Vagina (tissue), 2 donors: ENCODE results near the gene CCNY. TPM values are rescaled to one million over a fixed set of nuclear protein-coding genes. Genes with fewer than 3 reads are reported as not detected.

Experiments
- DNase-seq, 2 donors: peaks; one replicate each; pipeline ENCODE4 v3.0.0-alpha.2; 2017; ENCODE audit errors: extremely low spot score in 2 of 2
- H3K27ac ChIP-seq: fragments of 200-600 bp; sonication (generic); one replicate; pipeline ENCODE4 v1.5.1; 2019
- H3K27me3 ChIP-seq: fragments of 200-600 bp; sonication (generic); one replicate; pipeline ENCODE4 v1.5.1; 2019
- H3K36me3 ChIP-seq, 2 donors: fragments of 200-600 bp; sonication (generic); one replicate each; pipeline ENCODE4 v1.5.1; 2017 to 2019
- H3K4me1 ChIP-seq: fragments of 200-600 bp; sonication (generic); one replicate; pipeline ENCODE4 v1.5.1; 2019
- H3K4me3 ChIP-seq, 2 donors: fragments of 200-600 bp; sonication (generic); 1 replicate in 1 of 2; 2 replicates in 1 of 2; pipeline ENCODE4 v1.5.1; 2016 to 2019
- H3K9me3 ChIP-seq: fragments of 200-600 bp; sonication (generic); one replicate; pipeline ENCODE4 v1.5.1; 2019
- POLR2A ChIP-seq, 2 donors: fragments of 450-650 bp; IDR thresholded peaks; one replicate each; pipeline ENCODE4 v1.6.1; 2017; ENCODE audit warnings: antibody characterized with exemption in 2 of 2, mild to moderate bottlenecking in 2 of 2, moderate library complexity in 2 of 2
- POLR2AphosphoS5 ChIP-seq, 2 donors: sonication (generic); formaldehyde crosslinking; IDR thresholded peaks; one replicate each; pipeline ENCODE4 v1.9.0; 2017; ENCODE audit warnings: antibody characterized with exemption in 2 of 2, mild to moderate bottlenecking in 2 of 2, low read depth in 1 of 2; ENCODE audit not compliant: insufficient read depth in 1 of 2
- intact Hi-C: fragments of 100-400 bp; cut with DNase I; formaldehyde crosslinking; loops from one replicate; pipeline ENCODE4 v1.15.1; 2023
- total RNA-seq: library from RNA; depleted of rRNA; stranded (reverse); fragments of >200 nt; gene quantifications from one replicate; pipeline ENCODE4 v1.2.3, GENCODE V29; 2016
- TF ChIP-seq, protein P1 (sequence below), 3 experiments: fragments of 450-650 bp in 2 of 3; fragments of 200-600 bp in 1 of 3; sonication (generic) in 1 of 3; IDR thresholded peaks; one replicate each; pipeline ENCODE4 v1.5.1; 2017 to 2019; ENCODE audit warnings: antibody characterized with exemption in 3 of 3, mild to moderate bottlenecking in 2 of 3, moderate library complexity in 2 of 3

Gene CCNY
- total RNA-seq, 1 donor from 2014 or later: 28.5 TPM

DNA sequence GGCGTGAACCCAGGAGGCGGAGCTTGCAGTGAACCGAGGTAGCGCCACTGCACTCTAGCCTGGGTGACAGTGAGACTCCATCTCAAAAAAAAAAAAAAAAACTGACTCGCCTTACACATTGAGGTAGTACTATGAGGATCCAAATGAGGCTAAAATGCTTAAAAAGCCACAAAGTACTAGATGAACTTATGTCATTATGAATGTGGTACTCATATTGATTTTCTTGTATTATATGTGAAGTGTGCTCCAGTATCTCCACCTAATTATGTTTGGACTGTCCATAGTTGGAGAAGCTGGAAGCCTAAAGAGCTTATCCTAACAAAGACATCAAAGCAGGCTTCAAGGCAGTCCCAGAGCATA lies 9.1 kb downstream of the CCNY start:
- H3K27me3 ChIP-seq: no peaks in the 10 kb centered on the region
- no peak for TF ChIP-seq POLR2AphosphoS5 (IDR thresholded peaks at IDR 0.05; ENCODE audit: insufficient read depth in 1 of 2, low read depth in 1 of 2)
- H3K4me3 ChIP-seq: no peak overlapping the region
- no peak for DNase-seq
- intact Hi-C loops: no loop called here
- peaks cover 53% of the 10 kb centered on the region for H3K4me1 ChIP-seq
- no peaks in the 10 kb centered on the region for H3K36me3 ChIP-seq
- no peak overlapping the region for H3K27ac ChIP-seq
- no peaks in the 10 kb centered on the region for H3K9me3 ChIP-seq

DNA sequence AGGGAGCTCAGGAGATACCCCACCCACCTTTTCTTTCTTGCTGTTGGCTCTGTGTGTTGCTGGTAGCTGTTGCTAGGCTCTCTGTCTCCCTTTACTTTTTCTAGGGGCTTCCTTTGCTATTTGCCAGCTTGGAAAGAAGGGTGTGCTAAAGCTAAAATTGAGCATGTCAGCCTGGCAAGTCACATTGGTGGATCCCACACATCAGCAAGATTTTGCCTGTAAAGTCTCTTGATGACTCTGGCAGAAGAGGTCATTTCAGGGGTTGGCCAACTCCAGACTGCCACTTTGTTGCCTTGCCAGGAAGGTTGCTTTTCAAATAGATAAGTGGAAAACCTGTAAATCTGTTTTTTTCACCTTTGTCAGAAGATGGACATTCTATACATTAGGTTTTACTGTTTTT lies 9.9 kb downstream of the CCNY start:
- intact Hi-C loops: no loop called here
- no peak overlapping the region for H3K27ac ChIP-seq
- no peak for DNase-seq
- H3K4me1 ChIP-seq: peaks cover 49% of the 10 kb centered on the region
- H3K36me3 ChIP-seq: no peaks in the 10 kb centered on the region
- TF ChIP-seq POLR2A (IDR thresholded peaks at IDR 0.05) (no peak), POLR2AphosphoS5 (IDR thresholded peaks at IDR 0.05; ENCODE audit: insufficient read depth in 1 of 2, low read depth in 1 of 2) (no peak)
- TF ChIP-seq, protein P1, sequence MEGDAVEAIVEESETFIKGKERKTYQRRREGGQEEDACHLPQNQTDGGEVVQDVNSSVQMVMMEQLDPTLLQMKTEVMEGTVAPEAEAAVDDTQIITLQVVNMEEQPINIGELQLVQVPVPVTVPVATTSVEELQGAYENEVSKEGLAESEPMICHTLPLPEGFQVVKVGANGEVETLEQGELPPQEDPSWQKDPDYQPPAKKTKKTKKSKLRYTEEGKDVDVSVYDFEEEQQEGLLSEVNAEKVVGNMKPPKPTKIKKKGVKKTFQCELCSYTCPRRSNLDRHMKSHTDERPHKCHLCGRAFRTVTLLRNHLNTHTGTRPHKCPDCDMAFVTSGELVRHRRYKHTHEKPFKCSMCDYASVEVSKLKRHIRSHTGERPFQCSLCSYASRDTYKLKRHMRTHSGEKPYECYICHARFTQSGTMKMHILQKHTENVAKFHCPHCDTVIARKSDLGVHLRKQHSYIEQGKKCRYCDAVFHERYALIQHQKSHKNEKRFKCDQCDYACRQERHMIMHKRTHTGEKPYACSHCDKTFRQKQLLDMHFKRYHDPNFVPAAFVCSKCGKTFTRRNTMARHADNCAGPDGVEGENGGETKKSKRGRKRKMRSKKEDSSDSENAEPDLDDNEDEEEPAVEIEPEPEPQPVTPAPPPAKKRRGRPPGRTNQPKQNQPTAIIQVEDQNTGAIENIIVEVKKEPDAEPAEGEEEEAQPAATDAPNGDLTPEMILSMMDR (IDR thresholded peaks at IDR 0.05): no peak
- H3K27me3 ChIP-seq: no peaks in the 10 kb centered on the region
- no peaks in the 10 kb centered on the region for H3K9me3 ChIP-seq
- H3K4me3 ChIP-seq: no peak overlapping the region

DNA sequence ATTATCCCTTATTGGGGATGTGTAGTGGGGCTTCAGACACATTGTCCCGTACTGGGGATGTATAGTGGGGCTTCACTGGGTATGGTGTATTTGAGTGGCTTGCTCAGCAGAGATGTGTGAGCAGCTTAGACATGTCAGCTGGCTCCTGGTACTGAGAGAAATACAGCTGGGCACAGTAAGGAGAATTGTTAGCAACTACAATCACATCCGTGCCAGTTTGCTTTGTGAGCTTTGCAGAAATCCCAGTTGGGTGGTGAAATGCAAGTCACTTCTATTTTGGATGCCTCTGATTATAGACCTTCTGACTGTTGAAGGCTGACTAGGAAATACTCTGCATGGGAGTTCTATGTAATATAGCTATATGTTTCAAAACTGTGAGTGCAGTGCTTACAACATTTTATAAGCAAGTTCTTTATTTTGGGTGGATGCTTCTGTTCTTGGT lies 10.8 kb downstream of the CCNY start:
- Histone ChIP-seq H3K27ac (no peak overlapping the region), H3K36me3 (no peaks in the 10 kb centered on the region), H3K27me3 (no peaks in the 10 kb centered on the region), H3K9me3 (no peaks in the 10 kb centered on the region), H3K4me3 (no peak overlapping the region), H3K4me1 (peaks cover 47% of the 10 kb centered on the region)
- TF ChIP-seq, protein P1 (IDR thresholded peaks at IDR 0.05): no peak
- no peak for TF ChIP-seq POLR2A (IDR thresholded peaks at IDR 0.05)
- no peak for TF ChIP-seq POLR2AphosphoS5 (IDR thresholded peaks at IDR 0.05; ENCODE audit: insufficient read depth in 1 of 2, low read depth in 1 of 2)
- DNase-seq: no peak
- intact Hi-C loops: no loop called here

DNA sequence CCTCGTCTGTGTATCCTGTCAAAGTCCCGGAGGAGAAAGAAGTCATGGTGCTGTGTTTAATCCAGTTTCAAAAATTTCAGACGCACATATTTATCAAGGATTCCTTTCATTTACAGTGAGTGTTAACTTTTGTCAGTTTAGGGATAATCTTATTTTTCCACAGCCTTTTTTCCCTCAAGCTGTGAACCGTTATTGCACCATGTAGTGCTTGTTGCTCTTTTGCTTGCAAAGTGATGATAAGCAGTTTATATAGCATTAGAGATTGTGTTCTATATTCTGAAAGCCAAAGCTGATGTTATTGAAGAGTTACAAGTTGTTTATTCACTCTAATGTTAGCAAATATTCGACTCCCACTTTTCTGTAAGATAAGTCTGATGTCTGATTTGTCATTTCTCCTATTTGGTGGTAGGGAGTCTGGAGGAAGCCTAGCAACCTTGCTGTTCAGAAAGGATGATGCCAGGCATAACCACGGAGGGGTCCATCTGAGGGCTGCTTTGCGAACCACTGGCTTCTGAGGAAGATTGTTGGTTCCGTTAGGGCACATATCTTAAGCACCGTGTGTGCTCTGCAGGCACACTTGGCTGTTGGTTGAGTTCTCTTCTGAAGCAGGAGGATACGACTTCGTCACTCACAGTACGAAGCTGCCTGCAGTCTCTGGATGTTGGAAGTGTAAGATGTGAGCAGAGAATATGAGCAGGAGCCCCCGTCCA lies 11.7 kb downstream of the CCNY start:
- intact Hi-C loops: no loop called here

DNA sequence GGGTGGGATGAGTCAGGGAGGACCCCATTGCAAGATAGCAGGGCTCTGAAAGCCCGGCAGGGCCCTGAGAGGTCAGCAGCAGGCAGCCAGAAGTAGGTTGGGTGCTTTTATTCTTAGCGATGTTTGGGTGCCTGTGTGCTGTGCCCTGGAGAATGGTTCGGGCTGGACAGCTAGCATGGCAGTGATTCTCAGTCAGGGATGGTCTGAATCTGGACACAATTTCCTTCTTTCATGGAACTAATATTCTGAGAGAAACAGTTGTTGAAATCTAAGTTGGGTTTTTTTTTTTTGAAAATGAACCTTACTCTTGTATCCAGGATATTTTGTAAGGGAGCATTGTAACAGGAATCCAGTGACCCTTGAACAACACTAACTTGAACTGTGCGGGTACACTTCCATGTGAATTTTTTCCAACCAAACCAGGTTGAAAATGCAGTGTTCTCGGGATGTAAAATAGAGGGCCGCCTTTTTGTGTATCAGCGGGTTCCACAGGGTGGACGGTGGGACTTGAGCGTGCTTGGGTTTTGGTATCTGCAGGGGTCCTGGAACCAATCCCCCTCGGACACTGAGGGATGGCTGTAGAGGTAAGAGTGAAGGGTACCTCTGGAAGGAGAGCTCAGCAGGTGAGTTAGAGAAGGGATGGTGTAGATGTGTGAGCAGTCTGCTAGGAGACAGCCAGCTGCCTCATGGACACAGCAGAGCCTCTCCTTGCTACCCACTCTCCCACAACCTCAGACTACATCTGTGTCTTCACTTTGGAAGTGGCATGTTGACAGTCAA lies 12.5 kb downstream of the CCNY start:
- Histone ChIP-seq H3K27ac (no peak overlapping the region), H3K4me1 (peaks cover 47% of the 10 kb centered on the region), H3K27me3 (no peaks in the 10 kb centered on the region), H3K4me3 (no peak overlapping the region), H3K9me3 (no peaks in the 10 kb centered on the region), H3K36me3 (no peaks in the 10 kb centered on the region)
- intact Hi-C loops: no loop called here
- no peak for DNase-seq
- TF ChIP-seq POLR2A (IDR thresholded peaks at IDR 0.05) (no peak), POLR2AphosphoS5 (IDR thresholded peaks at IDR 0.05; ENCODE audit: insufficient read depth in 1 of 2, low read depth in 1 of 2) (no peak)
- TF ChIP-seq, protein P1 (IDR thresholded peaks at IDR 0.05): no peak

More for the DNA sequence above, 11.7 kb downstream of the CCNY start:
- H3K9me3 ChIP-seq: no peaks in the 10 kb centered on the region
- H3K36me3 ChIP-seq: no peaks in the 10 kb centered on the region
- TF ChIP-seq POLR2A (IDR thresholded peaks at IDR 0.05) (no peak), POLR2AphosphoS5 (IDR thresholded peaks at IDR 0.05; ENCODE audit: insufficient read depth in 1 of 2, low read depth in 1 of 2) (no peak)
- TF ChIP-seq, protein P1 (IDR thresholded peaks at IDR 0.05): no peak
- DNase-seq: no peak
- no peak overlapping the region for H3K4me3 ChIP-seq
- H3K27me3 ChIP-seq: no peaks in the 10 kb centered on the region
- no peak overlapping the region for H3K27ac ChIP-seq
- peaks cover 47% of the 10 kb centered on the region for H3K4me1 ChIP-seq
